ENCODE data around the gene MTA3. TPM values are rescaled to one million over a fixed set of nuclear protein-coding genes. Genes with fewer than 3 reads are reported as not detected.

Gene MTA3
- total and polyA plus RNA-seq, 2 donors (not counting 1 experiment from before 2014, with no cell fraction given): 13.4 to 33.2 TPM

DNA sequence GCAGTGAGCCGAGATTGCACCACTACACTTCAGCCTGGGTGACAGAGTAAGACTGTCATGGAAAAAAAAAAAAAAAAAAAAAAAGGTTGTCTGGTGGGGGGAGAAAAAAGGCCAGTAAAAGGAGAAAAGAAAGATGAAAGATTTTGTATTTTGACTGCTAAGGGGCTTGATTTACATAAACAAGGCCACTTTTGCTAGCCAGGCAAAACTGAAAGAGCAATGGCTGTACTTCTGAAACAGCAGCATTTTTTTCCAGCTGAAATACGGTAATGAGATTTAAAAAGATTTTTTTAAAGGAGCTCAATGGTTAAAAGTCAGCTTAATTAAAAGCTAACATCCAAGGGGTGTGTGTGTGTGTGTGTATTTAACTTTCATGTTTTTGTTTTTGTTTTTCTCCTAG, 206.8 kb downstream of the MTA3 start:
- H2AFZ ChIP-seq (ENCODE audit: insufficient read depth, low read depth, low read length, poor library complexity, severe bottlenecking): peak overlapping the region; percentile 56
- WGBS (ENCODE audit: insufficient coverage): 50% methylated on average over 1 of the region's 2 CpGs
- no peaks in the 10 kb centered on the region for H3K27me3 ChIP-seq (replicated peaks in 1 of 4; ENCODE audit: control extremely low read depth in 1 of 4, control insufficient read depth in 3 of 4, insufficient read depth in 4 of 4, low read length in 3 of 4)
- POLR2A ChIA-PET: interaction anchor here (1.0 kb wide), 1 partner anchor 36 kb away, joined by 3 read pairs; no protein-coding TSS in a partner anchor
- DNase-seq: no peak
- intact Hi-C loops (cut with micrococcal nuclease): no loop called here
- TF ChIP-seq, protein P1, sequence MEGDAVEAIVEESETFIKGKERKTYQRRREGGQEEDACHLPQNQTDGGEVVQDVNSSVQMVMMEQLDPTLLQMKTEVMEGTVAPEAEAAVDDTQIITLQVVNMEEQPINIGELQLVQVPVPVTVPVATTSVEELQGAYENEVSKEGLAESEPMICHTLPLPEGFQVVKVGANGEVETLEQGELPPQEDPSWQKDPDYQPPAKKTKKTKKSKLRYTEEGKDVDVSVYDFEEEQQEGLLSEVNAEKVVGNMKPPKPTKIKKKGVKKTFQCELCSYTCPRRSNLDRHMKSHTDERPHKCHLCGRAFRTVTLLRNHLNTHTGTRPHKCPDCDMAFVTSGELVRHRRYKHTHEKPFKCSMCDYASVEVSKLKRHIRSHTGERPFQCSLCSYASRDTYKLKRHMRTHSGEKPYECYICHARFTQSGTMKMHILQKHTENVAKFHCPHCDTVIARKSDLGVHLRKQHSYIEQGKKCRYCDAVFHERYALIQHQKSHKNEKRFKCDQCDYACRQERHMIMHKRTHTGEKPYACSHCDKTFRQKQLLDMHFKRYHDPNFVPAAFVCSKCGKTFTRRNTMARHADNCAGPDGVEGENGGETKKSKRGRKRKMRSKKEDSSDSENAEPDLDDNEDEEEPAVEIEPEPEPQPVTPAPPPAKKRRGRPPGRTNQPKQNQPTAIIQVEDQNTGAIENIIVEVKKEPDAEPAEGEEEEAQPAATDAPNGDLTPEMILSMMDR (IDR thresholded peaks at IDR 0.05): no peak
- no peak for TF ChIP-seq EZH2 (IDR thresholded peaks at IDR 0.05; ENCODE audit: borderline replicate concordance, insufficient read depth, low read depth, low read length, poor library complexity, severe bottlenecking)
- peaks cover 7% of the 10 kb centered on the region in 2 donors for H3K4me1 ChIP-seq (ENCODE audit: control insufficient read depth in 2 of 2, insufficient read depth in 2 of 2, low read length in 2 of 2)
- Mint-ChIP-seq H3K9me3 (ENCODE audit: insufficient read depth) (no peaks in the 10 kb centered on the region), H3K27me3 (no peaks in the 10 kb centered on the region), H3K4me1 (peaks cover 13% of the 10 kb centered on the region), H3K27ac (no peak overlapping the region), H3K4me3 (no peak overlapping the region)
- peaks cover 0 to 9% (median 0%) of the 10 kb centered on the region in 3 donors for H3K9me3 ChIP-seq (ENCODE audit: control extremely low read depth in 1 of 3, control insufficient read depth in 2 of 3, insufficient read depth in 1 of 3, low read length in 2 of 3)
- no peak for ATAC-seq (ENCODE audit: low read depth)
- CTCF ChIA-PET: interaction anchor here (0.7 to 1.0 kb wide), 4 partner anchors 20 to 521 kb away, joined by 3 read pairs; no protein-coding TSS in a partner anchor
- peak overlapping the region in 1 of 2 donors; percentile 51 for H3K27ac ChIP-seq (ENCODE audit: low read length in 2 of 2)
- peak overlapping the region; percentile 50 for H3K4me2 ChIP-seq (replicated peaks; ENCODE audit: low read depth, low read length, poor library complexity, severe bottlenecking)
- no peaks in the 10 kb centered on the region for H3K79me2 ChIP-seq (ENCODE audit: control insufficient read depth, insufficient read depth, low read length)
- no peak overlapping the region for H3K4me3 ChIP-seq (ENCODE audit: control extremely low read depth in 1 of 5, extremely low read depth in 1 of 5, insufficient read depth in 1 of 5, low read depth in 2 of 5, low read length in 4 of 5)
- no peaks in the 10 kb centered on the region for H4K20me1 ChIP-seq (ENCODE audit: control insufficient read depth, insufficient read depth, low read length, poor library complexity, severe bottlenecking)
- H3K36me3 ChIP-seq (replicated peaks in 1 of 2; ENCODE audit: control extremely low read depth in 1 of 2, control insufficient read depth in 1 of 2, extremely low read depth in 1 of 2, insufficient read depth in 2 of 2, low read length in 1 of 2): no peaks in the 10 kb centered on the region
- H3K9ac ChIP-seq (ENCODE audit: low read length): no peak overlapping the region

DNA sequence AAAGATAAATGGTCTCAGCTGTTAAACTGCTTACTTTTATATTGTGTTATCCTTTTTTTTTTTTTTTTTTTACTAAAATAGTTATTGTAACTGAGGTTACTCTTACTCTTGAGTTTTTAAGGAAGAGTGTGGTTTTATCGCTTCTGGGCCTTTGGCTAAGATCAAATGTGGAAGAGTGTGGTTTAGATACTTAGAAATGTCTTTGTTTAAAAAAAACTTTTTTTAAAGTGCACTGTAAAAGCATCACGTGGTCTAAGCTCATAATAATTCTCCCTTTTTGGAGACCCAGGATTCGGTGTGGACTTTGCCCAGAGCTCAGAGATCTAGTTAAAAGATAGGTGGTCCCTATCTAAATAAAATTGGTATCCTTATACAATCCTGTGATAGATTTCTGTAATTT, 207.4 kb downstream of the MTA3 start:
- H3K4me3 ChIP-seq (ENCODE audit: control extremely low read depth in 1 of 5, extremely low read depth in 1 of 5, insufficient read depth in 1 of 5, low read depth in 2 of 5, low read length in 4 of 5): no peak overlapping the region
- no peaks in the 10 kb centered on the region for H3K27me3 ChIP-seq (replicated peaks in 1 of 4; ENCODE audit: control extremely low read depth in 1 of 4, control insufficient read depth in 3 of 4, insufficient read depth in 4 of 4, low read length in 3 of 4)
- ChIA-PET CTCF (interaction anchor here (0.7 to 1.0 kb wide), 5 partner anchors 9 to 515 kb away, joined by 3 to 4 read pairs (median 3); no protein-coding TSS in a partner anchor), POLR2A (interaction anchor here (1.0 kb wide), 1 partner anchor 36 kb away, joined by 3 read pairs; no protein-coding TSS in a partner anchor)
- H3K9me3 ChIP-seq (ENCODE audit: control extremely low read depth in 1 of 3, control insufficient read depth in 2 of 3, insufficient read depth in 1 of 3, low read length in 2 of 3): peaks cover 0 to 15% (median 0%) of the 10 kb centered on the region in 3 donors
- no peaks in the 10 kb centered on the region for H3K36me3 ChIP-seq (replicated peaks in 1 of 2; ENCODE audit: control extremely low read depth in 1 of 2, control insufficient read depth in 1 of 2, extremely low read depth in 1 of 2, insufficient read depth in 2 of 2, low read length in 1 of 2)
- TF ChIP-seq EZH2 (IDR thresholded peaks at IDR 0.05; ENCODE audit: borderline replicate concordance, insufficient read depth, low read depth, low read length, poor library complexity, severe bottlenecking): no peak
- TF ChIP-seq, protein P1 (IDR thresholded peaks at IDR 0.05): no peak
- H3K27ac ChIP-seq (ENCODE audit: low read length in 2 of 2): peak overlapping the region in 1 of 2 donors; percentile 51
- H3K4me2 ChIP-seq (replicated peaks; ENCODE audit: low read depth, low read length, poor library complexity, severe bottlenecking): peak overlapping the region; percentile 50
- H3K79me2 ChIP-seq (ENCODE audit: control insufficient read depth, insufficient read depth, low read length): no peaks in the 10 kb centered on the region
- ATAC-seq (ENCODE audit: low read depth) (no peak), DNase-seq (no peak)
- Mint-ChIP-seq H3K4me3 (no peak overlapping the region), H3K27me3 (no peaks in the 10 kb centered on the region), H3K9me3 (ENCODE audit: insufficient read depth) (no peaks in the 10 kb centered on the region), H3K4me1 (peaks cover 11% of the 10 kb centered on the region), H3K27ac (no peak overlapping the region)
- H4K20me1 ChIP-seq (ENCODE audit: control insufficient read depth, insufficient read depth, low read length, poor library complexity, severe bottlenecking): no peaks in the 10 kb centered on the region
- intact Hi-C loops (cut with micrococcal nuclease): no loop called here
- peaks cover 7% of the 10 kb centered on the region in 2 donors for H3K4me1 ChIP-seq (ENCODE audit: control insufficient read depth in 2 of 2, insufficient read depth in 2 of 2, low read length in 2 of 2)
- WGBS (ENCODE audit: insufficient coverage): no CpG with 5 or more reads among the region's 3 CpGs
- no peak overlapping the region for H3K9ac ChIP-seq (ENCODE audit: low read length)
- H2AFZ ChIP-seq (ENCODE audit: insufficient read depth, low read depth, low read length, poor library complexity, severe bottlenecking): peak overlapping the region; percentile 56

Data from B cell (primary cell).